Esophagus muscularis mucosa (tissue), 2 donors: ENCODE results near the gene OR4D1.

Experiments
- POLR2A ChIP-seq: fragments of 450-650 bp; IDR thresholded peaks from one replicate; pipeline ENCODE4 v1.6.1; 2017; ENCODE audit warnings: antibody characterized with exemption, moderate library complexity, mild to moderate bottlenecking, low read depth
- POLR2AphosphoS5 ChIP-seq, 2 donors: sonication (generic); formaldehyde crosslinking; IDR thresholded peaks; one replicate each; pipeline ENCODE4 v1.6.1; 2017; ENCODE audit warnings: antibody characterized with exemption in 2 of 2

DNA sequence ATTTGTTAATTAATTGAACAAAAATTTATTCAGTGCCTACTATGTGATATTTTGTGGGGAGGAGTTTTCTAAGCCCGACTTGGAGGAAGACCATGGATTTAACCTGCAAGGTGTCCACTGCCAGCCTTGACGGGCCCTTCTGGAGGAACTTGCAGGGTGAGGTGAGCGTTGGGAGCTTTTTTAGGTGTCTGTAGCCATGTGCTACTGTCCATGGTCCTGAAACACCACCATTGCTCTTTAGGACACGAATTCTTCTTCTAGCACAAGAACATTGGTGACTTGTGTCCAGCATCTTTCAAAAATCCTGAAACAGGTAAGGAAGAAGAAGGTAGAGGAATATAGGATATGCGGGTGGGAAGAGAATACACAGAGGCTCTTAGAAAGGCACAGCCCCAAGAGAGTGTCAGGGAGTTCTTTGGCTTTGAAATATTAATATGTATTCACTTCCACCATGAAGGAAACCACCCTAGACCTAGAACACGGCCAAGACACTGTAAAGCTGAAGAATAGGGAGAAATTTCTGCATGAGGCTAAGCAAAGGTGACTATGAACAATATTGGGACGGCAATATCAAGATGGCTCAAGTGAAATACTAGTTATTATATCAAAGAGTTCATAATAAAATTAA lies 27.9 kb upstream of the OR4D1 start:
- no peak for TF ChIP-seq POLR2AphosphoS5 (IDR thresholded peaks at IDR 0.05)
- no peak for TF ChIP-seq POLR2A
